Stimulated activated CD8-positive, alpha-beta memory T cell treated with anti-CD3 and anti-CD28 coated beads, Interleukin-15, amount 100 ng/mL, for 24 hours (primary cell): ENCODE data around the gene ALG12.
A peak's percentile ranks its signal among the peaks of the same experiment; 100 is the strongest.
"Not testable (repeated sequence)": the region's sequence is repeated elsewhere in the genome, so short reads cannot be mapped to it uniquely, and the experiment has no call there.

Experiments
- DNase-seq: peaks from one replicate; pipeline ENCODE4 v3.0.0-alpha.2; 2020; ENCODE audit warnings: low read depth

ALG12 gene

DNA sequence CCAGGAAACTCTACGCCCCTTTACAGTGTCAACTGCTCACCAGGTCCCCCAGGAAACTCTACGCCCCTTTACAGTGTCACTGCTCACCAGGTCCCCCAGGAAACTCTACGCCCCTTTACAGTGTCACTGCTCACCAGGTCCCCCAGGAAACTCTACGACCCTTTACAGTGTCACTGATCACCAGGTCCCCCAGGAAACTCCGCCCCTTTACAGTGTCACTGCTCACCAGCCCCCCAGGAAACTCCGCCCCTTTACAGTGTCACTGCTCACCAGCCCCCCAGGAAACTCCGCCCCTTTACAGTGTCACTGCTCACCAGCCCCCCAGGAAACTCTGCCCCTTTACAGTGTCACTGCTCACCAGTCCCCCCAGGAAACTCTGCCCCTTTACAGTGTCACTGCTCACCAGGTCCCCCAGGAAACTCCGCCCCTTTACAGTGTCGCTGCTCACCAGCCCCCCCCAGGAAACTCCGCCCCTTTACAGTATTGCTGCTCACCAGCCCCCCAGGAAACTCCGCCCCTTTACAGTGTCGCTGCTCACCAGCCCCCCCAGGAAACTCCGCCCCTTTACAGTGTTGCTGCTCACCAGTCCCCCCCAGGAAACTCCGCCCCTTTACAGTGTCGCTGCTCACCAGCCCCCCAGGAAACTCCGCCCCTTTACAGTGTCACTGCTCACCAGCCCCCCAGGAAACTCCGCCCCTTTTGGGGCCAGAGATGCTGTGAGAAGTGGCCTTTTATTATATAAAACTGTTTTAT, 27.0 kb upstream of the ALG12 start:
- not testable (repeated sequence) for DNase-seq

DNA sequence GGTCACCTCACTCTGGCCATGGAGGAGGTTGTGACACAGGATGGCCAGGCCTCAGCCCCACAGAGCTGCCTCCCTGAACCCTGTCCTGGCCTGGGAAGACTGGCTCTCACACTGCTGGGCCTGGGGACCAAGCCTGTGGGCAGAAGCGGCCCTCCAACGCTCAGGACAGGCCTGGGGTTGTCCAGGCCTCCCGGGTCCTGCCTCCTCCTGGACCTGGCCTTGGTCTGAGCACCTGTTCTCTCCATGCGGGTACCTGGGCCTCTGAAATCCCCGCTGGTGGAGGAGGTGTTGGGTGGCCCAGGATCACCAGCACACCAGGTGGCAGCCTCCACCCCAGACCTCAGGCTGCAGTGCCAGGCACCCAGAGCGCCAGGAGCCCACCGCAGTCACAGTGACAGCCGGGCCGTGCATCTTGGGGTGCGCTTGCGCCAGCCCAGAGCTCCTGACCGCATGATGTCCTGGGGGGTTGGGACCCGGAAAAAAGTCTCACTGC, 26.2 kb upstream of the ALG12 start:
- no peak for DNase-seq

DNA sequence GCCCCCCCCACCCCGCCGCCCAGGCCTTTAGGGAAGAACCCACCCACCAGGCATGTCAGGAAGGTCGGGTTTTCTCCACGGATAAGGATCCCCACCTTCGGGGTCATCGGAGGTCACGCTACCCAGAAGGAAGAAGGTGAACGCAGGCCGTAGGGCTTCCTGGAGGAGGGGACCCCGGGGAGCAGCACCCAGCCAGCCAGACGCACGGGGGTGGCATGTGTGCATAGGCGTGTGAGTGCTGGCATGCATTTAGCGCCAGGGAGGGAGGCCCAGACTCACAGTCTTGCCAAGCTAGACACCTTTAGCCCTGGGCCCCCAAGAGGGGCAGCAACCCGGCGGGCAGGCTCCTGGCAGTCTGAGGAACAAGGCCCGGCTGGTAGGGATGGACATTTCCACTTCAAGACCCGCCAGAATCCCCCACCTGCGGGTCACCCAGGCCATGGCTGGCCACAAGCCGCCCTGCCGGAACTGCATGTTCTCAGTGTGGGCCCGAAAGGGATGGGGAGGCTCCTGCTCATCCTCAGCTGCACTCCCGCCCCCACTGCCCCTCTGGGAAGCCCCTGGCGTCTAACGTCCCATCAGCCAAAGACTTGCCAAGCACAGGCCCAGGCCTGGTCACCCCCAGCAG, 25.6 kb upstream of the ALG12 start:
- DNase-seq = no peak

DNA sequence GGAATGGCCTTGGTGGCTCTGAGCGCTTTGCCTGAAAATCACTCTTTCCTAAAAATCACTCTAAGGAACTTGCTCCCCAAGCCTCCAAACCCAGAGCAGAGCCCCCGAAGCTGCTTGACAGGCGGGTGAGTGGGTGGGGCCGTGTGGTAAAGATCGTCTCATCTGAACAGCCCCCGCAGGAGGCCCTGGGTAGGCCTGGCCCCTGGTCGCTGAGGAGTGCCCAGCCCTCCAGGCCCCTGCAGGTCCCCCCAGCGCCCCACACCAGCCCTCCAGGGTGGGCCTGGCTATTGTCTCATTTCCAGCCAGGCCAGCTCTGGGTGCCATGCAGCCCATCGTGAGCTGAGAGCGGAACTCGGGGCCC, 25.1 kb upstream of the ALG12 start:
- no peak for DNase-seq

DNA sequence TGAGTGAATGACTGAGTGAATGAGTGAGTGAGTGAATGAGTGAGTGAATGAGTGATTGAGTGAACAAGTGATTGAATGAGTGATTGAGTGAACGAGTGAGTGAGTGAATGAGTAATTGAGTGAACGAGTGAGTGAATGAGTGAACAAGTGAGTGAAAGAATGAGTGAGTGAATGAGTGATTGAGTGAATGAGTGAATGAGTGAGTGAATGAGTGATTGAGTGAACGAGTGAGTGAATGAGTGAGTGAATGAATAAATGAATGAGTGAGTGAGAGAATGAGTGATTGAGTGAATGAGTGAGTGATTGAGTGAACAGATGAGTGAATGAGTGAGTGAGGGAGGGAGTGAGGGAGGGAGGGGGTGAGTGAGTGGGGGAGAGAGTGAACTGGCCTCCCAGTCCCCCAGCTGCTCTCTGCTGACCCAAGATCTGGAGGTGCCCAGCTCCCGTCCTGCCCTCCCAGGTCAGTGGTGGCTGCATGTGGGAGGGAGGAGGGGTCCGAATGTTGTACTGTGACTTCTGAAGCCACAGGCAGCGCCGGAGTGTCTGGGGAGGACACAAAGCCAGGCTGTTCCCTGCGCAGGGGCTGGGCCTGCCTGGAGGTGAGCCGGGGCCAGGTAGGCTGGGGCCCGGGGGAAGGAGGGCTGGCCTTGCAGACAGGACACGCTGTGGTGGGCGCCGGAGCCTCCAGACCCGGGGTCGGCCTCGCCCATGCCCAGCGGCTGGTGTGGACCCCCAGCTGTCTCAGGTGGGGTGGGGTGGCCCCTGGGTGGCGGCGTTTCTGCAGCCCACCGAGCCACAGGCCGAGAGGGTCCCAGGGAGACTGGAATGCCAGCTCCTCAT, 24.5 kb upstream of the ALG12 start:
- no peak for DNase-seq

DNA sequence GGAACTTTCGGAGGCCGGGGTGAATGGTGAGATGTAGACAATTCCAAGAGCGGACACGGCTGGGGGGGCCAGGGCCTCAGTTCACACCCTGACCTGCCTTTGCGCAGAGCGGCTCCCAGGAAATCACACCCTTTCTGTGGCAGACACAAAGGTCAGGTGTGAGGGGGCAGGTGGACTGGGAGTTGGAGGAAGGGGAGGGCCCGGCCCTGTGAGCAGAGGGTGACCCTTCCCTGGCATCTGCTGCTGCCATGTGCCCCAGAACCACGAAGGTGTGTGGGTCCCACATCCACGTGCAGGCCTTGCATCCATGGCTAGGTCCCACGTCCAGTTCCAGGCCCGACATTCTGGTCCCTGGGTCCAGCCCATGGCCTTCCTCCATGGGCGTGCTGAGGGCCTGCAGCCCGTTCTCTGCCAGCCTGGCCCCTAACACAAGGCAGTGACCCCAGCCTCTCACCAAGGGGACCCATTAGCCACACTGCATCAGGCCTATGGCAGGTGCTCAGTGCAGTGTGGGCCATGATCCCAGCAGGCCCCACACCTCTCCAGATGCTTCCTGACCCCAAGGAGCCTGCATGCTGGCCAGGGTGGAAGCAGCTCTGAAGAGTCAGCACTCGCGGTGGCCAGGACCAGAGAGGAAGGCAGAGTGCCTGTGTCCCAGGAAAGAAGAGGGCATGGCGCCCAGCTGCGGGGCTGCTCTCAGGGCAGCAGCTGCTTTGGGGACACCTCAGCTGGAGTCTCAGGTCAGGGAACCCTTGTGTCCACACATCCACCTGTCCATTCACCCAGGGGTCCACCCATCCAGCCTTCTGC, 23.5 kb upstream of the ALG12 start:
- no peak for DNase-seq

DNA sequence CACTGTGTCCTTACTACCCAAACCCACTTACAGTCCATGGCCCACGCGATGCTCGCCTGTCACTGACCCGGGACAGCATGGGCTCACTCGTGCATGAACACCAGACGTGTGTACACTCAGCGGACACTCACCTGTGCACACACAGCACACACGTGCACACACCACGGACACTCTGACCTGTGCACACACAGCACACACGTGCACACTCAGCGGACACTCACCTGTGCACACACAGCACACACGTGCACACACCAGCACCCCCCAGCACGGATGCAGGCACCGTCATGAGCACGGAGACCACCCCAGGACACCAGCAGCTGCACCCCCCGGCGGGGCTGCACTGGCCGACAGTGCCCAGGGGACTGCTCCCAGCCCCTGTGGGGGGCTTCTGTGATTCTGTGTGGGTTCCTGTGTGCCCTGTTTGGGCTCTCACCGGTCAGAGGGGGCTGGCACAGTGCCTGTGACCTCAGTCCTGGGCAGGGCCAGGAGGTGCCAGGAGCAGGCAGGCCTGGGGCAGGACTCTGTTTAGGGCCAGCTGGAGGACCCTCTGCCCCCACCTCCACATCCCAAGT, 20.4 kb upstream of the ALG12 start:
- no peak for DNase-seq

DNA sequence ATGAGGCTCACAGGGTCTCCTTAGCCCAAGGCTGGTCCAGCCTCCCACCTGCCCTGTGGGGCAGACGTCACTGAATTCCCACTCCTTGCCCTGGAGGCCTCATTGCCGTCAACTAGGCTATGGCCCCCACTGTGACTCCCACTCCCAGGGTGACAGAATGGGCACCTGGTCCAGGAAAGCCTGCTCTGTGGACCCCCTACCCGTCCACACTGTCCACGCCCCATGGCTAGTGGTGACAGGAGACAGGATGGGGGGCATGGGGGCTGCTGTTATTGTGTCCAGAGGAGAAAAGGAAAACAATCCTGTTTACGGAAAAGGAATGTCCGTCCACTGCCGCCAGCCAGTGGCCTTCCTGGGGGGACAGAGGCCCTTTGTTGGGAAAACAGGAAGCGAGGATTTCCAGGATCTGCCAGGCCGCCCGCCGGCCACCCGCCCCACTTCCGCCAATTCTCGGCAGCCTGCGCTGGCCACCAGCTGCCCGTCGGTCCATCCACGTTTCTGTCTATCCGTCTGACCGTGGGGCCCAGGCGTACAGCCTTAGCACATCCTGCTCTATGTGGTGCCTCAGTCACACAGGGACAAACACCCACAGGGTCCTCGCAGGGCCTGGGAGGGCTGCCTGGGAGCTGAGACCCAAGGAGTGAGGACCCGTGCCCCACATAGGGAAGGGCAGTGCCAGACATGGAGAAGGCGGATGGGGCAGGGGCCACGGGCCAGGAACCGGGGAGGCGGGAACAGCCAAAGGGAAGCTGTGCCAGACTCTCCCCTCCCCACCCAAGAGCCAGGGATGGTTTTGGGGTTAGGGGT, 19.7 kb upstream of the ALG12 start:
- DNase-seq = no peak

DNA sequence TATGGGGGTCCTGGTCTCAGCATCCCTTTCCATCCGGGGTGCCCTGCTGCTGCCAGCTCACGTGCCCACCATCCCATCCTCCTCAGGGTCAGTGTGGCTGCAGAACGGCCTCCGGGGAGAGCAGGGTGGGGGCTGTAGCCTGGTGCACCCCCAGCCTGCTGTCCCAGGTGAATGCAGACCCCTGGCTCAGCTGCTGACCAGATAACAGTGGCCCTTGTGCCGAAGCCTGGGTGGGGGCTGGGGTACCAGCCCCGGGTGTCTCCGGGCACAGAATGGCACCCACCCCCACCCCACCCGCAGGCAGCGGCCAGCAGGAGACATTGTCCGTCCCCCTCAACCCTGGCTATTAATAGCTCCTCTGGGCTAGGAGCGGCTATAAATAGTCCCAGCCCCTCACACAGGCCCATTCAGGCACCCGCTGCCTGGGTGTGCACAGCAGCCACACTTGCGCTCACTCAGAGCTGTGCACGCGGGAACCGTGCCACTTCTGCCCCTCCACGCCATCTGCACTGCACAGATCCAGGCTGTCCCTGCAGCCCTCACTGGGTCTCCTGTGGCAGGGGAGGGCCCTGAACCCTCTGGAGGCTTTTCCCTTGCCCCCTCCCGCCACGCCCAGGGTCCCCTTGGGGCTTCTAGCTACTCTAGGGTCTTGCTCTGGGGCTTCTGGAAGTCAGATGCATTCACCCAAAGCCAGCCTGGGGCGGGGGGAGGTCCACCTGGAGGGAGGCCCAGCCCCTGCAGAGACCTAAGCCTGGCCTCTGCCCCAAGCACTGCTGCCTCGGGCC, 18.9 kb upstream of the ALG12 start:
- DNase-seq = no peak

DNA sequence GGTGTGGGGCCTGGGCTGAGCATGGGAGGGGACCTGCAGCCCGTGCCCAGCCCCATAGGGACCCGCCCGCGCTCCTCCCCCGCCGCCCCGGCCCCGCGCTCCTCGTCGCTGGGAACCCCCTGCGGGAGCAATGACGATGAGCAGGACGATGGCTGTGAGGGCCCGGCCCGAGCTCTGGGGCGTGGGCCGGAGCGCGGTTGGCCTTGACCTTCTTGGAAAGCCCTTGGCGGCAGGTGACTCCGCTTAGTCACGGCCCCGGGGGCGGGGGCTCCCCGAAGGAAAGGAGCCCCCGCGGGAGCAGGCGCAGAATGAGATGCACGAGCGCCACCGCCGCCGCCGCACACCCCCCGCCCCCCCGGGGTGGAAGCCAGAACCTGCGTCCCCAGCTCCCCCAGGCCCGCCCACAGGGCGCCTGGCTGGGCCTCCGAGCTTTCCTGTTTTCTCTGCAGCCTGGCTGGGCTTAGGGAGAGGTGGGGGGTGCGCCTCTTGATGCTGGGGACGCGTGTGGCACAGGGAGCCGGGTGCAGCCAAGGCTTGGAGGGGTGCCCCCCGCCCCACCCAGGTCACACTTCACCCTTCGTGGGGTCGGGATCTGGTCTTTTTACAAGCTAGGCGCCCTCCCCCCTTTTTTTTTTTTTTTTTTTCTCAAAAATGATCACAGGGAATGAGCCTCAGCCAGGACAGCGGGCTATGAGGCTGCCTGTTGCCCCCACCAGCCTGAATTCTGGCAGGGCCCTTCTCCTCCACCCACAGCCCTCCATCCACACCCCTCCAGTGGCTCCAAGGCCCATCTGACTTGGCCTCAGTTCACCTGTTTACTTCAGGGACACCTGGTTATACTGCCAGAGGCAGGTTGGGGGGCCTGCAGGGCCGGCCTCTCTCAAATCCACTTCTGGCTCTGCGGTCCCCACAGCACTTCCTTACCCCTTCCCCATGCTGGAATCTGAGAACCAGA, 18.1 kb upstream of the ALG12 start:
- peak; percentile 82 for DNase-seq

DNA sequence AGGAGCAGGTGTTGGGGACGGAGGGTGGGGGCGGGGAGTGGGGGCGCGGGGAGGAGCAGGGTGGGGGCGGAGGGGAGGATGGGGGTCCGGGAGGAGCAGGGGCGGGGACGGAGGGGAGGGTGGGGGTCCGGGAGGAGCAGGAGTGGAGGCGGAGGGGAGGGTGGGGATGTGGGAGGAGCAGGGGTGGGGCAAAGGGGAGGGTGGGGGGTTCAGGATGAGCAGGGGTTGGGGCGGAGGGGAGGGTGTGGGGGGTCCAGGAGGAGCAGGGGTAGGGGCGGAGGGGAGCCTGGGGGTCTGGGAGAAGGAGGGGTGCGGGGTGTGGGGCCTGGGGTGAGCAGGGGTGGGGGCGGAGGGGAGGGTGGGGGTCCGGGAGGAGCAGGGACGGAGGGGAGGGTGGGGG, 17.3 kb upstream of the ALG12 start:
- no peak for DNase-seq

DNA sequence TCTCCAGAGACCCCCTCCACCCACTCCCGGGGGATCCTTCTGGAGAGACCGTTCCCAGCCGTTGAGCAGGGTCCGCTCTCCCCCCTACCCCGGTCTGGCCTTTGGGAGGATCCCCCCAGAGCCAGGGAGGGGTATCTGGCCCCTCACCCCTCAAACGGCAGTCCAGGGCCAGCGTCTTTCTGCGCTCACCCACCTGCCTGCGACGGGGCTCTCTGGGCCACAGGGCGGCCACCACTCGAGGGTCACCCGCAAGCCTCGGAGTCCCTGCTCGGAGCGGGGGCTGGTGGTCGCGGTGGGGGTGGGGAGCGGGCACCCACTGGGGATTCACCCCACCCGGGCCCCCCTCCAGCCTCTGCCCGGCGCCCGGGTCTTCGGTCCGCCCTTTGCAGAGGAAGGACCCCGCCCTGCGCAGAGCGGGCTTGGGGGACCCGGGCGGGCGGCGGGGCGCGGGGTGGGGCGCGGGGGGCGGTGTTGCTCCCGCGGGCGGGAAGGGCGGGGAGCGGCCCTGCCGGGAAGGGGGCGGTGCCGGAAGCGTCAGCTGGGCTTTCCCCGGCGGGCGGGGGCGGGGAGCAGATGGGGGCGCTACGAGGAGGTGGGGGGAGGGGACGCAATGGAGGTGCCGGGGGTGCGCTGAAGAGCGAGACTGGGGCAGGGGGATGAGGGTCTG, 16.8 kb upstream of the ALG12 start:
- peak; percentile 81 for DNase-seq

DNA sequence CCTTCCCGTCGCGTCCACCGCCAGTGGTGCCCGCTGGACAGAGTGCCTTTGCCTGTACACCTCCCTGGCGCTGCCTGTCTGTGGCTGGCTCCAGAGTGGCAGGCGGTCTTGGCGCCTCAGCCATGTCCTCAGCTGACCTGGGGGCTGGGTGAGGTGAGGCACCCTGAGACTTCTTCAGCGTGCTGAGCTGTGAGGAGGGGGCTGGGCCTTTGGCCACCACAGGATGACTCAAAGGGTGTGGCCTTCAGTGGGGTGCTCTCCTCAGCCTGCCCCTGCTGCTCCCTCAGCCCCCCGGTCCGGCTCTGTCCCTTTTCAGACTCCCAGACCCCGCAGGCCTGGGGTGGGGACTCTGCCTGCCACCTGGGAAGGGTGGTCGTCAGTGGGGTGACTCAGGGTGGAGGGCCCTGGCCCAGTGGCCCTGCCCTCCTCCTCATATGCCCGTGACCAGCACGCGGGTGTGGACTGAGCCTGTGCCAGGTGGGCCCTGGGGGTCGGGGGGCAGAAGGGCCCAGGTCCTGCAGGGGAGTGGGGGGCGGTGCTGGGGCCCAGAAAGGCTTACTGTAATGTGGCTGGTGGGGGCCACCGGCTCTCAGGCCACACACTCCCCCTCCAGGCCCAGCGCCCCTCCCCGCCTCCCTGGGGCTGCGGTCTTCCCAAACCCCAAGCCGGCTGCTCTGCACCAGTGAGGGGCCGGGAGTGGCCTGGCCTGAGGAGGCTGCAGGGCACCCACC, 16.1 kb upstream of the ALG12 start:
- DNase-seq = no peak

DNA sequence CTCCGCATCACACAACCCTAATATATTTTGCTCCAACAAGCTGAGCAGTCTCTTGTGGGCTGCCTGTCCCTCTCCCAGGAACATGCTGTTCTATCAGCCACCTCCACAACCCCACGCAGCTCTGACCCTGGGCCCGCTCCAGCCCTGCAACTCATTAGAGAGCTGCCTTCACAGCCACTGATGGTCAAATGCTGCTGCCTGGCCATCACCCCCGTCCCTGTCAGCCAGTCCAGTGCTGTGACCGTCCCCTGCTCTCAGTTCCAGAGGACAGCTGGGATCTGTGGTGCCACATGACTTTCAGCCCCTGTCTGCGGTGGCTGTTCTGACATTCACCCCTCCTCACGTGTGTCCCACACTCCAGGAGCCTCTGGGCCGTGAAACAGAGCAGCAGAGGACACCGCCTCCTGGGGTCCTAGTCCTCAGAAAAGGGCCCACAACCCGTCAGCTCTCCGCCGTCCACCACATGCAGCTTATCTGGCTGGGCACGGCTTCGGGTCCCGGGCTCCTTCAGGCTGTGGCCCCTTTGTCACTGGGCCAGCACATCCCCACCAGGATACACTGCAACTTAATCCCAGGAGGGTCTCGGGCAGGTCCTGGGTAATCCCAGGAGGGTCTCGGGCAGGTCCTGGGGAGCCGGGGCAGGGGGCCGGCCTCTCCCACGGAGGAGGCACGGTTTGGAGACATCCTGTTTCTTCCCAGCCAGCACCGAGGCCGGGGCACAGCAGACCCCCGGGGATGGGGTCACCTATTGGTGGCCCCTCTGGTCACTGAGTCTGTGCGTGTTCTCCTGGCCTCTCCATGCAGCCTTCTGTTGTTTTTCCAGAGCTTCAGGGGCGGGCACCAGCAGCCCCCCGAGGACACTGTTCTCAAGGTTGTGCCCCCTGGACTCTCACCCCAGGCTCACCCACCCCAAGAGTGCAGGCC, 15.3 kb upstream of the ALG12 start:
- no peak for DNase-seq

DNA sequence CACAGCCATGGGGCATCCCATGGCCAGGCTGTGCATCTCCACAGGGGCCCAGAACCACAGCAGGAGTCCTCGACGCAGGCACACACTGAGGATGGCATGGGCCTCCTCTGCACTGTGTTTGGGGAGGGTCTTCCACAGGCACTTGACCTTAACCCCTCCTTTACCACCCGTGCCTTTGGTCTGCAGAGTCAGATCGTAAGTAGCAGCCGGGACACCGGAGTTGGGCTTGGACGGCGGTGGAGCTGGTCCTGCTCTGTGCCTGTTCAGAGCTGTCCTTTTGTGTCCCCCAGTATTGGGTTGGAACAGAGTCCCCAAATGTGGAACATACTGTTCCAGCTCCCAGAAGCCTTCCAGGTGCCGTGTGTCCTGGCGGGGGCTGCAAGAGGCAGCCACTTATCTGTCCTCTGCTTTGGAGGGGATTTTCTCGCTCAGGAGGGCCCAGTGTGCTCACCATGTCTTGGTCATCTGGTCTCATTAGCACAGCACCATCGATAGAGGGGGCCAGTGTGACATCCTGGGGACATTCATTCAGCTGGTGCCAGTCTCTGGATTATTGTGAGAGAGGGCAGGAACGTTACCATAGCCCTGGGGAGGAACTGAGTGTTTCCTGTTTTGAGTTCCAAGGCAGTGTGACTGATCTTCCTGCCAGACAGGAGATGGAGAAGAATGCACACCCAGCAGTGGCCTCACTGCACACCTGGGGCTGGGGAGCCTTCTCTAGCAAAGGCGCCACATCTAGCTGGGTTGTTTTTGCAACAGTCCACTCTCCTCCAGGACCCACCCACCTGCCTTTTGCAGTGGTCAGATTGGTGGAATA, 12.6 kb upstream of the ALG12 start:
- no peak for DNase-seq
